Measurements from ENCODE around the gene WHRN.

WHRN gene

DNA sequence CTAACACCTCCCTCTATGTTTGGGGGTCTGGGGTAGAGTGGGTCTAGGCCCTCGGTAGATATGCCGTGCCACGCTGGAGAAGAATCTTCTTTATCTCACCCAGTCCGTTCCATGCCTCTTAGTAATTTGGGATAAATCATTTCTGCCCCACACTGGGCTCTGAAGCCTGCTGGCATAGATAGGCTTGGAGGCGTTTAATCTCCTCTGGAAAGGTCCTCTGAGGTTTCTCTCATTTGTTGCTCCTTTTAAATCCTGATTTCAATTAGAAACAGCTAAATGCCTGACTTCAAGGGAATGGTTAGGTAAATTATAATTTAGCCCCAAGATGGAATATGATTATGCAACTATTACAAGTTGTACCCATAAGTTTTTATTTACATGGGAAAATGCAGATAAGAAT, 59.7 kb downstream of the WHRN start:
- DNase-seq, result no peak

DNA sequence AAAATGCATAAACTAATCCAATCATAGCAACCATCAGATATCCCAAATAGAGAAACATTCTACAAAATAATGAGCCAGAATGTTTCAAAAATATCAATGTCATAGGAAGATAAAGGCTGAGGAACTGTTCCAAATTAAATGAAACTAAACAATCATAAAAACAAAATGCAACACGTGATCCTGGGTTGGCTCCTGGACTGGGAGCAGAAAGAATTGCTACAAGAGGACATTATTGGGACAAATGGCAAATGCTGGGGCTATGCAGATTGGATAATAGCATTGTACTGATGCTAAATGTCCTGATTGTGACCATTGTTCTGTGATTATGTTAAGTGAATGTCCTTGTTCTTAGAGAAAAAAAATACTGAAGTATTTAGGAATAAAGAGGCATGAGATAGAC, 63.3 kb downstream of the WHRN start:
- DNase-seq, result no peak

DNA sequence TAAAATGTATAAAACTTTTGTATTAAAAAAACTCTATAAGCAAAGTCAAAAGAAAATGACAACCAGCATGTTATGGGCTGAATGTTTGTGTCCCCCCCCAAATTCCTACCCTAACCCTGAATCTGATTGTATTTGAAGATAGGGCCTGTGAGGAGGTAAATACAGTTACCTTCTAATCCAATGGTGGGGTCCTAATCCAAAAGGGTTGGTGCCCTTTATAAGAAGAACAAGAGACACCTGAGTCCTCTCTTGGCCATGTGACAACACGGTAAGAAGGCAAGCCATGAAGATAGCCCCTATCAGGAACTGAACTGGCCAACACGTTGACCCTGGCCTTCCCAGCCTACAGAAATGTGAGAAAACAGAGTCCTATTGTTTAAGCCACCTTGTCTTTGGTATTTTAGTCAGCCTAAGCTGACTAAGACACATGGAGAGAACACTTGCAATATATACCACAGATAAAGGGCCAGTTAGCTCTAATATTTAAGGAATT, 67.8 kb downstream of the WHRN start:
- DNase-seq, result no peak

DNA sequence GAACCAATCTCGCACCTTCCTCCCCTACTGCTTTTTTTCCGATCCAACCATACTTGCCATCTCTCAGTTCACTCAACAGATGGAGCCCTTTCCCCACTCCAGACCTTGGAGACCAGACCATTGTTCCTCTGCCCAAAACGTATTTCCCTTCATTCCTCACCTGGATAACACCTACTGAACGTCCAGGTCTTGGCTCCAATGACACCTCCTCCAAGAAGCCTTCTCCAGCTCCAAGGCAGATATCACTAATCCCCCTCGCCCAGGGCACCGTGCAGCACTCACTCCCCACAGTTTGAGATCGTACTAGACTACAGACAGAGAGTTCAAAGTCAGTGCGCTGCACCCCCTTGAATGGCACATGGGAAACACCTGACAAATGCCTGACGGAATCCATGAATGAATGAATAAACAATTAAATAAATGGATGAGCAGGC, 70.4 kb downstream of the WHRN start:
- DNase-seq, result no peak

DNA sequence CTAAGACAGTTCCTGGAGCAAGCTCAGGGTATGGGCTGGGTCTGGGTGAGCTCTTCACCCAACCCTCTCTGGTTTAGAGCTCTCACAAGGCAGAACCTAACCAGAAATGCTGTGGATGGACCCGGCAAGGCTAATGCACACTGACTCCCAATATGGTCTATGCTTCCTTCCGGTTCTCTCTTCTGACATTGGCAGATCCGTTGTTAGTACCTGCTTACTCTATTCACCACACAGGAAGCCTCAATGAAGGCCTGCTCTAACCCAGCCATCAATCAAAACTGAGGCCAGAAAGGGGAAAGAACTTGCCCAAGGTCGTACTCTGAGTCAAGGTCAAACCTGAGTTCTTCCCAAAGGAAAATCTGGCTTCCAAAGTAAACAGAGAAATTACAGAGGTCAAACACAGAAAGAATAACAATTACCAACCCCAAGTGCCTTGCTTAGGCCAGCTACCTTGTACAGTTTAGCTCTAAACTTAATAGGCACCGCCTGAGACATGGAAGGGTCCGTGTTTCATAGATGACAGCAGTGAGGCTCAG, 71.5 kb downstream of the WHRN start:
- no peak for DNase-seq

DNA sequence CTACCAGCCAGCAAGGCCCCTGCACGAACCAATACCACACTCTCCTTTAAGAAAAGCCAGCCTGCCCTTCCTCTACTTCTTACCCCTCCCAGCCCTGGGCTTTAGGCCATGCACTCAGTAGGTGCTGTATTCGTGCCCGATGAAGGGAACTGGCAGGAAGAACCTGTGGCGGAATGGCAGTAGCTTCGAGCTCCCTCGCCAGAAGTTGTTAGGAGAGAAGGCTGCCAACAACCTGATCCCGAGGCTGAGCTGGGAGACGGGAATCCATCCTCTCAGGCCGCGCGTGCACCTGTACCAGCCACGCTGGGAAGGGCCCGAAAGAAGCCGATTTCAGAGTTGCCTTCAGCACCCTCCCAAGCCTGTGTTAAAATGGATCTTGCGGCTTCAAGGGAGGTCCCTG, 72.2 kb downstream of the WHRN start:
- no peak for DNase-seq

DNA sequence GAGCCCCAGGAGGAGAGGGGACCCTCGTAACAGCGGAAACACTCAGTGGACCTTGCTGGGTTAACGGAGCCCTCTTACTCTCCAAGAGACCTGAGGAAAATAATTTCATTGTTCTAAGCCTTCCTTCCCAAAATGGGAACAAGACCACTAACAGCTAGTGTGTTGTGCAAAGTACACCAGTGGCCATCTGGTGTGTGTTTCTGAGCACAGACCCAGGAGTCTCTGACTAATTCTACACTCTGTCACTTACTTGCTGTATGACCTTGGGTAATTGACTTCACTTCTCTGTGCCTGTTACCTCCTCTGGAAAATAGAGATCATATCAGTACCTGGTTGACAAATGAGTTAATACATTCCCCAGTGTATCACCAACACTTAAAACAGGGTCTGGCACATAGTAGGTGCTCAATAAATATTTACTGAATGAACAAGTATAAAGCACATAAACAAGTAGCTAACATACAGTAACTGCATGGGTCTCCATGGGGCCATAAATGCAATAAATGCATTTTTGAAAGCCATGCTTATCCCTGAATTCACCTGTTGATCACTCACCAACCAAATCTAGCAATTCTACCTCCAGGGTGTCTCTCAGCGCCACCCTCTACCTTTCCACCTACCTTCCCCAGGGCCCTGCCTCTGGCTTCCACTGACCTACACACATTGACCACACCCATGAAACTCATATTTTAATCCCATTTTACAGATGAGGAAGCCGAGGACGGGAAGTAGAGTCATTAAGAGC, 72.8 kb downstream of the WHRN start:
- no peak for DNase-seq

DNA sequence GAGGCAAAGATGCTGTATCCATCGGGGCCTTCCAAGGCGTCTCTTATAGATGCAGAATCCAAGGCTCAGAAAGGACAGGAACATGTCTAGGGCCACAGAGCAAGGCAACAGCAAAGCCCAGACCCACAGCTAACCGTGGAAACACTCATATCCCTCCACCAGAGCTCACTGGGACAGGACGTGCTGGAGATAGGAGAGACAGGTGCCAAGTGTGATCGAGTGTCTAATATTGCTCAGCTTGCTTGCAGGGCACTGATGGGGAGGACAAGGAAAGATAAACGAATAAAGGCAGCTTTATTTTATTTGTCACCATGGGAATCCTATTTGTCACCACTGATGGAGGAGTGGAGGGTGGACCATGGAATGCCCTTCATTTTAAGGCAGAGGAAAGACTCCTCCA, 73.5 kb downstream of the WHRN start:
- DNase-seq, result no peak

DNA sequence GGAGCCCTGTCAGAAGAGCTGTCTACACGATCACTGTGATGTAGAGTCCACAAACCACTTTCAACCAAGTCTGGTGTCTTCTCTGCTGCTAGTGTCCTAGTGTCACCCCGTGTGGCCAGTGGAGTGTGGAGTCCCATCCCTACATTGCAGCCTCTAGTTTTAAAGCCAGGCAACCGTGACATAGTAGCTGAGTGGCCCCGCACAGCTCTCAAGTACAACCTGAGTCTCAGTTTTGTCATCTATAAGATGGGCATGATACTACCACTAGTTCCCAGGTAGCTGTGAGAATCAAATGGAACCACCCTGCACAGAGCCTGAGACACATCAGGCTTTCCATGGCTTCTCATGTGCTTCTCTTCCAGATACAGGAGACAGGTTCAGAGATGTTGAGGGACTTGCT, 74.3 kb downstream of the WHRN start:
- DNase-seq, result no peak

DNA sequence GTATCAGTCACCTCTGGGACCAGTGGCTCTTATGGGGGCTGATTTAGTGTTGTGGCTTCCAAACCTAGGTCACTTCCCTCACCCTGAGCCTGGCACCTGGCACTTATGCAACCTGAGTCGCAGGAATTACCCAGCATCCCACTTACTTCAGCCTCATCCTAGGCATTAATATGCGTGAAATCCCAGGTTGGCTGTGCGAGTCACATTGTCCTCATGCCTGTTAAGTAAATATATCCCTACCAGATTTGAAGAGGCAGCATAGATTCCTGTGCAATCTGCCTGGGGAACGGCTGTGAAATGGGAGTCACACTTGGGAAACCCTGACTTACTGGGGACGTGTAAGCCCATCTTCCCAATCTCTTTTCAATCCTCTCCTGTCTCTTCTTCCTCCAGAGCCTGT, 74.8 kb downstream of the WHRN start:
- no peak for DNase-seq

DNA sequence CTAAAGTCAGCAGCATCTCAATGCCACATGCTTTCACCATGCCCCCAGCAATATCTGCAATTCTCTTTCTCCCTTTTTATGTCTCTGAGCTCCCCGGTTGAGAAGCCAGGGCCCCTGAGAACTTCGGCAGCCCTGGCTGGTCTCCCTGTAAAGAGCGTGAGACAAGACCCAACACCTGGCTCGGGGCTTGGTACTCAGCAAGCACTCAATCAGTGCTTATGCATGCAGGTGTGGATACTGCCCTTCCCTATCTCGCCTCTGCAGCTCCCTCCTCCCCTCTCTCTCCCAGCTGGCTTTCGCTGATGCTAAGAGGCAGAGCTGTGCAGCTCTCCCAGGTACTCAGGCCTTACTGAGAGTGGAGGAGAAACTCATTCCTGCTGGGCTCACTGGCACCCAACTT, 75.8 kb downstream of the WHRN start:
- DNase-seq, result no peak

DNA sequence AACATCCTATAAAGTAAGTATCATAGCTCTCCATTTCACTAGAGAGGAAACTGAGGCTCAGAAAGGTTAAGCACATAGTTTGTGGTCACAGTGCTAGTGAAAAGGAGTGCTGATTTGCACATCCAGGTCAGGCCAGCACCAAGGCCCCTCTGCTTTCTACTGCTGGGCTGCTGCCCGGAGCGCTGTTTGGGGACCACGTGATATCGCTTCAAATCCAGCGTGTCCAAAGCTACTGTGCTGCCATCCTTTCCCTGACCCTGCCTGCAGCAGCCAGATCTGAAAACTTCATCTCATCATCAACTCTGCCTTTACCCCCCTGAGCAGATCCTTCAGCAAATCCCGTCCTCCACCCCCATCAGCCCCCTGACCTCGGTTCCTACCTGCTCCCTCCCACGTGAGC, 76.8 kb downstream of the WHRN start:
- DNase-seq, result no peak

DNA sequence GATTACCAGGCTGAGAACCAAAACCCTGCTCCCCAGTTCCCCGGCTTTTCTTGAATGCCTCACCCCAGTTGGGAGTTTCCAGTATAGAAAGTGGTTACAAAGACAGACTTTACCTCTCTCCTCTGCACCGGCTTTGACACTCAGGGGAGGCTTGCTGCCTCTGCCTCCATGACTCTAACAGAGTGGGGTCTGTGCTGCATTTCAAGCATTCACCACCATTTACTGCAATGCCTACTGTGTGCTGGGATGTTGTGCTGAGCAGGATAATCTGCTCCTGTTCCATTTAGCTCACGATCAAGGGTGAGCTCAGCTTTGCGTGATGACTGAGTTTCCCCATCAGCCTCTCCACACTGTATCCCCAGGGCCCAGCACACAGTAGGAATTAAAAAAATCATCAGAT, 77.6 kb downstream of the WHRN start:
- DNase-seq, result no peak

DNA sequence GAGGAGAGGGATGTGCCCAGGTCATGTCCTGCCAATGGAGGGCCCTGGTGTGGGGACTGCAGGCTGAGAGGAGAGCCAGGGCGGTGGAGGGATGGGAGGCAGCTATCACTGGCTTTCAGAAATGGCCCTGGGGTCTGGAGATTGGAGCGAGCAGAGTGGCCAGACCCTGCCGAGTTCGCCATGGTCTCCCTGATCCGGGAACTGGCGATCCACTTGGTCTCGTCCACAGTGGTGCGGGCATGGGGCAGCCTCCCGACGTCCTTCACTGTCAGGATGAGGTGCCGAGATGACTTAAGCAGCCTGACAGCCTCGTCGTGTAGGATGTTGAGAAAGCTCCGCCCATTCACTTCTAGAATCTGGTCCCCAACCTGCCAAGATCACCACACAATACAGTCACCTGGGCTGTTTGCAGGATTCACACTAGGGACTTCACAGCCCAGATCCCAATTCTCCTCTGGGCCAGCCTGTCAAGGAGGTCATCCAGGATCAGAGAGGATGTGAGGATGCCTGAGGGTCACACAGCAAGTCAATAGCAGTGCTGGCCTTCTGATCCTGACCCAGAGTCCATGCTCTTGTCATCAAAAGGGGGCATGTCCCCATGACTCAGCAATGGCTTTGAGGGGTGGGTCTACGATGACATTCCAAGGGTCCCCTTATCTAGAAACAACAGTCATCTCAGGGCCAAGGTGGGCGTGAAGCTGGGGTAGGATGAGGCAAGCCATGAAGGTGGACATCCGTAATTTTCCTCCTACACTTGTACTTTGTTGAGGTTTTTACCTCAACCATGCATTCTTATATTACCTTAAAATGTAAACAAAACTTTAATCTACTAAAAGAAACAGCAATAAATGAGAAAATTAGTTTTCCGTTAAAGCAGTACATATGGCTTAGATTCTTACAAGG, 79.0 kb downstream of the WHRN start:
- DNase-seq, result no peak

DNA sequence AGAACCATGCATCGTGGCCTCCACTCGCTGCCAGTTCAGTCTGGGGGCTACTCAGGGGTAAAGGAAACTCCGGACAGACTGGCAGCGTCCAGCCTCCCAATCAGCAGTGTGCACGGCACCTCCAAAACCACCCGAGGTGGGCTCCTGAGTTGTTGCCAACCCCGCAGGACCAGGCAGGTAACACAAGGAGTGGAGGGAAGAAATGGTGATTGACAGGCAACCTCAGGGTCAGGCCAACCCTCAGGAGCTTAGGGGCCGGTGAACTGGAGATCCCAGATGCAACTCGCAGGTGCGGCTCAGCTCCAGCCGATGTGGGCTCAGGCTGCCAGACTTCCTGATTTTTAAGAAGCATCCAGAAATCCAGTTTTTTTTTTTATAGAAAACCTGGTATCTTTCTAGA, 80.1 kb downstream of the WHRN start:
- no peak for DNase-seq

DNA sequence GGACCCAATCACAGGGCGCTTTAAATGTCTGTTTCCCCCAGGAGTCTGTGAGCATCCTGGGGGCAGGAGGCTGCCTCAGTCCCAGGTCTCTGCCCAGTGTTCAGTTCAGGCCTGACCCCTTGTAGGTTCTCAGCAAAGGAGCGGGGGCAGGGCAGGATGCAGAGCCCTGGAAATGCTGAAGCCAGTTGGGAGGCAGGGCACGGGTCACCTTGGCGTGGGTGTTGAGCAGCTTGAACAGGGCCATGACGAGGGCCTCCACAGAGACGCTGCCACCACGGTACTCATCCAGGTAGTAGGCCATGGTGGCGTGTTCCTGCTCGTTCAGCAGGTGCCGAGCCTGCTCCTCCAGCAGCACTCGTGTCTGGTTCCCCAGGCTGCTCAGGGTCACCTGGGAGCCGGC, 81.1 kb downstream of the WHRN start:
- DNase-seq, result no peak

DNA sequence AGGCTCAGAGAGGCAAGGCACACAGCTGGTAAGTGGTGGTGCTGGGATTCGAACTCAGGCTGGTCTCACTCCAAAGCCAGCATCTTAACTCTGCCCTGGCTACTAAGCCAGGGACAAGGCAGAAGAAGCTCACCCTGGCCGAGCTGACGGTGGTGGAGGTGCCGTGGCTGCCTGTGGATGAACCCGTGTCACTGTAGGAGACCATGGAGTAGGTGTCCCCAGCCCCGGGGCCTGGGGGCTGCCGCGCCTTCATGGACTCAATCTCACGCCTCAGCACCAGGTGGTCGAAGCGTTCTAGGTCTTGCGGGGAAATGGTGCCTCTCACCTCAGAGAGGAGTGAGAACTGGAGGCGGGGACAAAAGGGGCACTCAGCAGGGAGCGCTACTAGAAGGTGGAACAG, 82.1 kb downstream of the WHRN start:
- no peak for DNase-seq

DNA sequence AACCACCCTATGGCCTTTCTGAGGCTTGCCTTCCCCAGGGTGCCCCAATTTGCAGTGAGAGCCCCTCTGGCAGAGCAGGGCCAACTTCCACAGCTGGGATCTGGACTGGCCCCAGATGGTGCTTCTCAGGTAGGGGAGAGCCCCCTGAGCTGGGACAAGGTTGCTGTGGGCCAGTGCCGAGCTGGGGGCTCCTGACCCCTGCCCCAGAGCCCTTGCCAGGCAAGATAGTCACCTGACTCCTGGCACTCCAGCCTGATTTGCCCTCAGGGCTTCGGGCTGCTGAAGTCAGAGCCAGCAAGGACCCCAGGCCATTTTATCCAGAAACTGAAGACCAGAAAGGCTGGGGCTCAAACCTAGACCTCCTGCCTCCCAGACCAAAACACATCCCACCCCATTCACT, 84.1 kb downstream of the WHRN start:
- no peak for DNase-seq

DNA sequence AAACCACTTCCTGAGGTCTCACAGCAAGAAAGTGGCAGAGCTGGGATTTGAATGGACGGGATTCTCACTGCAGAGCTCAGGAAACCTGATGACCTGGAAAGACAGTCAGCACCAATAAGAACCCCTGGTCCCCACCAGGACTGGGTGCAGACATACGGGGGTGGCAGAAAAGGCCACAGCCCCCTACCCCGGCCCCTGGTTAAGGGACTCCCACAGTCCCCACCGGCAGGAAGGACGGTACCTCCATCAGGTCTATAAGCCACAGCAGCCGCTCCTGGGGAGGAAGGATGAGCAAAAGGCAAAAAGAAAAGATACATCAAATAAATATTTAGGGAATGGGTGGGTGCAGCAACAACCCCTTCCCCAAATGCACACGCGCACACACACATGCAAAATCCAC, 85.5 kb downstream of the WHRN start:
- no peak for DNase-seq

DNA sequence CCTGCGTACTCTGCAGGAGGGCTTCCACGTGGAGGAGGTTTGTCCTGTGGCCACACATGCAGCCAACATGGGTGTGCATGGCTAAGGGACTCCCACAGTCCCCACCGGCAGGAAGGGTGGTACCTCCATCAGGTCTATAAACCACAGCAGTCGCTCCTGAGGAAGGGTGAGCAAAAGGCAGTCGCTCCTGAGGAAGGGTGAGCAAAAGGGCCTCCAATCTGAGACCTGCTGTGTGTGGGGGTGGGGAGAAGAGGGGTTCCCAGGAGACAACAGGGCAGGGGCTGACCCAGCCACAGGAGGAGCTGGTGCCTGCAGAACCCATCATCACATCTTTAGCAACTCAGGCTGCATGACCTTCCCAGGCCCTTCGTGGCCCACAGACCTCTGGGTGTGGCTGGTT, 87.2 kb downstream of the WHRN start:
- DNase-seq, result no peak

DNA sequence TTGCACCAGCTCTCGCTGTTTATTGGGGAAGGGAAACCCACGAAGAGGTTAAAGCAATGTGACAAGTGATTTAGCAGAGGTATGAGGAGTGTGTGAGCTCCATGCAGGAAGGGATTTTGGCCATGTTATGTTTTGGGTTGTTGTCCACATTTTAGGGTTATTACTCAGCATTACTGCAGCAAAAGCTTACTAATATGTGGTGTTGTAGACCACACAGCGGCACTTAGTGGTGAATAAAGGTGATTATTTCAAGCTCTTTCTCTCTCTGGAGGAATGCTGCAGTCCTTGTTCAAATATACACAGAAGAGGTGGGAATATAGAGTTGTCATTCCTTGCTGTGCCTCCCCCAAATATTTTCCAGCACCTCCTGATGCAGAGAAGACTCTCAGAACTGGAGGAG, 87.8 kb downstream of the WHRN start:
- no peak for DNase-seq

DNA sequence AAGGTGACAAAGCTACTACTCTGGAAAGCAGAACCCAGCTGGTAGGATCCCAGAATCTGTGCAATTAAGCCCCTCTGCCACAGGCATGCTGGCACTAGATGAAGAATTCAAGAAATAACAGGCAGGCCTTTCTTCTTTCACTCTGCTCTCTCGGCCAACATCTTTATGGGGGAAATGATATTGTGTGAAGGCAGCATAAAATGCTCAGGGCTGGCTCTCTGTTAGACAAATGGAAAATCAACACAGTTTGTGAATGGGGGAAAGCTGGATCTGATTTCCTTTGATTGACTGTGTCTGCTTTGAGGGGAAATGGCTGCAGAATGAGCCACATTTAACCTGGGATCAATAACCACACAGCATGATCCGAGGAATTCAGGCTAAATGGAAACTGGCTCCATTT, 88.4 kb downstream of the WHRN start:
- no peak for DNase-seq

DNA sequence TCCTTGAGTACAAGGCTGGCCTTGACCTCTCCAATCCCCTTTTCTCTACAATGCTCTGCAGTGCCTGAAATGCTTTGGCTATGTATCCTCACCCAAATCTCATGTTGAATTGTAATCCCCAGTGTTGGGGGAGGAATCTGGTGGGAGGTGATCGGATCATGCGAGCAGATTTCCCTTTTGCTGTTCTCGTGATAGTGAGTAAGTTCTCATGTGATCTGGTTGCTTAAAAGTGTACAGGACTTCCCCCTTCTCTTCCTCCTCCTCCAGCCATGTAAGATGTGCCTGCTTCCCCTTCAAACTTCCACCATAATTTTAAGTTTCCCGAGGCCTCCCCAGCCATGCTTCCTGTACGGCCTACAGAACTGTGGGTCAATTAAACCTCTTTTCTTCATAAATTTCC, 89.0 kb downstream of the WHRN start:
- no peak for DNase-seq

DNA sequence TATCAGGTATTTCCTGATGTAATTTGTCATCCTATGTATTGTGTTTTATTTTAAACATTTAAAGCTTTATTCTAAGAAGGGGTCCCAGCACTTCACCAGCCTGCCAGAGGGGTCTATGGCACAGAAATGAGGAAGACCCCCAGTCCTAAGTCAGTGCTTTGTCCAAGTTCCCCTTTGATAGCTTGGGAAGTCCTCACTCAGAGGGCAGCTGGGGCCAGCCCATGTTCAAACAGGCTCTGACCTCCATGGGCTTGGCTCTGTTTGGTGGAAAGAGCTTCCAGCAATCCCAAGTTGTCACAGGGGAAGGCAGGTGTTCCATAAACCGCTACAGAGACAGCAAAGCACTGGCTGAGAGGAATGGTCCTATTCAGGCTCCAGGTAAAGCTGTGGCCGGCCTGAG, 90.9 kb downstream of the WHRN start:
- DNase-seq, result no peak

Data from KG1 (cell line).